NCI-H69 (cell line): ENCODE data around the gene RAB9B.

Experiments
- DNase-seq: peaks from one replicate; lab custom pipeline; 2025; lab: John Stamatoyannopoulos, UW

Gene RAB9B

GRCh38 chrX:103811858-103812257 is 20.2 kb downstream of the RAB9B start:
- DNase-seq: no peak

- DNase-seq: no peak
Observed at GRCh38 chrX:103806862-103807474, 25.1 kb downstream of the RAB9B start.

- DNase-seq: no peak
Observed at GRCh38 chrX:103805860-103806259, 26.2 kb downstream of the RAB9B start.

- no peak for DNase-seq
Observed at GRCh38 chrX:103800318-103800717, 31.7 kb downstream of the RAB9B start.

- no peak for DNase-seq
Observed at GRCh38 chrX:103797691-103798090, 34.4 kb downstream of the RAB9B start.

- no peak for DNase-seq
Observed at GRCh38 chrX:103794119-103794518, 37.9 kb downstream of the RAB9B start.

GRCh38 chrX:103793545-103793940 is 38.5 kb downstream of the RAB9B start:
- DNase-seq: no peak

GRCh38 chrX:103792916-103793544 is 39.0 kb downstream of the RAB9B start:
- no peak for DNase-seq

GRCh38 chrX:103791826-103792485 is 40.1 kb downstream of the RAB9B start:
- no peak for DNase-seq

- peak; percentile 6 for DNase-seq
Observed at GRCh38 chrX:103791228-103791627, 40.8 kb downstream of the RAB9B start.

GRCh38 chrX:103789004-103789403 is 43.1 kb downstream of the RAB9B start:
- no peak for DNase-seq

- DNase-seq: no peak
Observed at GRCh38 chrX:103783971-103784370, 48.1 kb downstream of the RAB9B start.

- no peak for DNase-seq
Observed at GRCh38 chrX:103783196-103783595, 48.9 kb downstream of the RAB9B start.

GRCh38 chrX:103782640-103783039 is 49.4 kb downstream of the RAB9B start:
- no peak for DNase-seq

- no peak for DNase-seq
Observed at GRCh38 chrX:103781706-103782105, 50.4 kb downstream of the RAB9B start.

- no peak for DNase-seq
Observed at GRCh38 chrX:103781062-103781402, 51.0 kb downstream of the RAB9B start.

- no peak for DNase-seq
Observed at GRCh38 chrX:103780336-103781061, 51.6 kb downstream of the RAB9B start.

GRCh38 chrX:103779141-103779789 is 52.8 kb downstream of the RAB9B start:
- DNase-seq: peak; percentile 65

GRCh38 chrX:103776546-103776945 is 55.5 kb downstream of the RAB9B start, which contains the start of gene PLP1:
PLP1 (plus strand) TSS chrX:103776840; CDS start chrX:103776996, 156 bp downstream.
- no peak for DNase-seq

GRCh38 chrX:103774070-103774642 is 57.9 kb downstream of the RAB9B start:
- peak; percentile 60 for DNase-seq

- no peak for DNase-seq
Observed at GRCh38 chrX:103773445-103773844, 58.6 kb downstream of the RAB9B start.
